ENCODE measurements around the gene RAPGEF4.

Gene RAPGEF4

GRCh38 chr2:172937884-172938712, 202.5 kb downstream of the RAPGEF4 start:
- no peak for DNase-seq (ENCODE audit: low read depth, low spot score)

- no peak for DNase-seq (ENCODE audit: low read depth, low spot score)
Measured at GRCh38 chr2:172938713-172939375, 203.2 kb downstream of the RAPGEF4 start.

GRCh38 chr2:172943539-172943938, 207.9 kb downstream of the RAPGEF4 start:
- DNase-seq (ENCODE audit: low read depth, low spot score): no peak

DNA sequence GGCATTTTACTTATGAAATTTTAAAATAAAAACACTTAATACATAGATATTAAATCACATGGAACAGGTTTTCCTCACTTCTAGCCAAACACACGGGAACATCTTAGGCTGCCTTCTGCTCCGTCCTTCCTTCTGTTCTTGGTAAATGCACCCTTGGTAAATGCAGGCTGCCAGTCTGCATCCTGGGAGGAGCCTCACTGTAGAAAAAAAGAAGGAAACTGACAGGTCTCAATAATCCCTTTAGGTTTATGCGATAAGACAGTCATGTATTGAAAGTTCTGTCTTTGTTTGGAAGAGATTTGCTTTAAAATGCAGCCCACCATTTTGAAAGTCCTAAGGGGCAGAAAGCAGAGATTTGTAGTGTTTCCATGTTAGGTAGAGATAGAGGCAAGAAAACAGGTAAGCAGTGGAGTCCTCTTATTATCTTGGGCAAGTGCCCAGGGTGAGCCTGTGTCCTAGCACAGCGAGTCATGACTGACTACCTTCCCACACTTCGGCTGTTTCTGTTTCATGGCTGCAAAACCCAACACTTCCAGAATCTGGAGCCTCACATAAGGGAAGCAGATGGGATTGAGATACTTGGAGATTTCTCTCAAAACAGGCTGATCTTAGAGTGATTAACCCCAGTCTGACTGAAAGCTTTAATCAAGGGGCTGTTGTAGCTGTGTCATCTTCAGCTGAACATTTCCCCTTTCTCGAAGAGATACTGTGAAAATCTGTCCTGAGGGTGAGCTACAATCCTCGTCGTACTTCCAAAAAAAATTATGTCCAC, 208.6 kb downstream of the RAPGEF4 start:
- no peak for DNase-seq (ENCODE audit: low read depth, low spot score)

DNA sequence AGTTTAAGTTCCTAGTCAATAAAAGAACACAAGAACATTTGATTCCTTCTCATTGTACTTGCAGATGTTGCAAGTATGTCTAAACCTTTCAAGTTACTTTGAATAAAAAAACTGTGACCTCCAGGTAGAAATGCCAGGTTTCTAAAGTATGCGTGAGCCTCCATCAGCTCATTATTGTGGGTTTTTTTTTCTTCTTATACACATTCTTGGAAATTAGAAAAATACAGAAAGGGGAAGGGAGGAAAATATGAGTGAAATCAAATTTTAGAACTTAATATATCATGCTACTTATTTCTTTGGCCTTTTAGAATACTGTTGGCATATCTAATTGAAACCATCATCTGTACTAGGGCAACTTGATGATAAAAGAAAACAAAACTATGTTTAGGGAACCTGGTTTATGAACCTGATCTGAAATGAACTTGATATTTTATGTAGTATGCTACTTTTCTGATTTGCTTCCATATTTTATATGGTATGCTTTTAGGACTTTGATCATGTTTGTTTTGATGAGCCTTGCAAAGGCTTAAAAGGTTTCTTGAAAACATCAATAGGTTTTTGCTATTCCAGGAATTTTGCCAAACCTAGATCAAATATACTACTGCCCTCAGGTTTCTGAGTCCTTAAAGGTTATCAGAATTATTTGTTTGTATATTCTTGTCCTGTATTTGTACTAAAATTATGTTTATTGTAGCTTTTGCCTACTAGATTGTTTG, 209.3 kb downstream of the RAPGEF4 start:
- DNase-seq (ENCODE audit: low read depth, low spot score): no peak

DNA sequence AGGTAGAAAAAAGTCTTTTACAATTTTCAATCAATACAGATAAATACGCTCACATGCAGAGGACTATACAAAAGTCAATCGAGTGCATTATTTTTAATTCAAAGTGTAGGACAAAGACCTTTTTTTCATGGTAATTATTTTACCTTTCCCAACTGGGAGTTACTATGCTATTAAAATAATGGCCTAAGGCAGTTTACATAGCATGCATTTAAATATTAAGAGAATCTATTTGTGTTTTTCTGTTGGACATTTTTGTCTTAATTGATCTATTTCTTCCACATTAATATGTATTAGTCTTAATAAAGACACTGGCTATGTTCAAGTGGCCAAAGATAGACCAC, 209.8 kb downstream of the RAPGEF4 start:
- no peak for DNase-seq (ENCODE audit: low read depth, low spot score)

DNA sequence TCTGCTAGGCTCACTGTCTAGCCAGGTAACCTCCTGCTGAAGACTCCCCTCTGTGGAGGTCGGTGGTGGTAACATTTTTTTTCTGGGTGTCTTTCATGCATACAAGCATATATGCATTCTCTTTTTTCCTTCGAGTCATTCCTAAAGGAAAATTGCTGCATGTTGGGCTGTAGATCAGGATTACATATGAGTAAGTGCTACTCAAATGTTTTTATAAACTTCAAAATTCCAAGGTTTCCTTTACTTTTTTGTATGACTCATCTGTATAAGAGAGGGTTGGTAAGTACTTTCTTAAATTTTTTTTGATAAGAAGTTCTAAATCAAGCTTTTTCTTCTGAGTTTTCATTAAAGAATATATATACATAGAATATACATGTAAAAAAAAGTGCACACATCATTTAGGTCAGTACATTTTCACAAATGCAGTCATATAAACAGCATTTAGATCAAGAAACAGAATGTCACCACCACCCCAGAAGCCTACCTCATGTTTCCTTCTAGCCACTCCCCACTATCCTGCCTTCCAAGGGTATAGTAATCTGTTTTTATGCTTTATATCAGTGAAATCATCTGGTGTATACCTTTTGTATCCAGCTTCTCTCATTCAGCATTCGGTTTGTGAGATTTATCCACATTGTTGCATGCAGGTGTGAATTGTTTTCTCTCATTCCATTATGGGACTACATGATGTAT, 212.0 kb downstream of the RAPGEF4 start:
- DNase-seq (ENCODE audit: low read depth, low spot score): no peak

- no peak for DNase-seq (ENCODE audit: low read depth, low spot score)
Measured at GRCh38 chr2:172949522-172949921, 213.9 kb downstream of the RAPGEF4 start.

- DNase-seq (ENCODE audit: low read depth, low spot score): no peak
Measured at GRCh38 chr2:172950565-172950964, 214.9 kb downstream of the RAPGEF4 start.

- no peak for DNase-seq (ENCODE audit: low read depth, low spot score)
Measured at GRCh38 chr2:172951554-172951953, 215.9 kb downstream of the RAPGEF4 start.

- no peak for DNase-seq (ENCODE audit: low read depth, low spot score)
Measured at GRCh38 chr2:172953411-172953810, 217.8 kb downstream of the RAPGEF4 start.

- no peak for DNase-seq (ENCODE audit: low read depth, low spot score)
Measured at GRCh38 chr2:172953970-172954852, 218.6 kb downstream of the RAPGEF4 start.

GRCh38 chr2:172955587-172955986, 219.9 kb downstream of the RAPGEF4 start:
- DNase-seq (ENCODE audit: low read depth, low spot score): no peak

DNA sequence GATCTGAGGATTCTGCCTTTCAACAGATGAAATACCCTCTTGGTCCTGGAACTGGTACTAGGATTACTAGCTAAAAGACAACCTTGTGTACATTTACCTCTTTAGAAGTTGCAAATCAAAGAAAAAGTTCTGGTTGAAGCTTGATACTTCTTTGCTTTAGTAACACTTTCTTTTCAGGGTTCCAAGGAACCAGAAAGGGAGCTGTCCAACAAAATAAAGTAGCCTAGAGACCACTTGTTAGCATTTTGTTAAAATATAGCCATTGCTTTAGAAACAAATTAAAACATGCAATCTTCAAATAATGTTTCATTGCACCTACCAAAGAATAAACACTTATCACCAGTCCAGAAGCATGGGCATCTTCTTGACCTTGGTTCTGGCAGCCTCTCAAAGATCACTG, 222.1 kb downstream of the RAPGEF4 start:
- no peak for DNase-seq (ENCODE audit: low read depth, low spot score)

DNA sequence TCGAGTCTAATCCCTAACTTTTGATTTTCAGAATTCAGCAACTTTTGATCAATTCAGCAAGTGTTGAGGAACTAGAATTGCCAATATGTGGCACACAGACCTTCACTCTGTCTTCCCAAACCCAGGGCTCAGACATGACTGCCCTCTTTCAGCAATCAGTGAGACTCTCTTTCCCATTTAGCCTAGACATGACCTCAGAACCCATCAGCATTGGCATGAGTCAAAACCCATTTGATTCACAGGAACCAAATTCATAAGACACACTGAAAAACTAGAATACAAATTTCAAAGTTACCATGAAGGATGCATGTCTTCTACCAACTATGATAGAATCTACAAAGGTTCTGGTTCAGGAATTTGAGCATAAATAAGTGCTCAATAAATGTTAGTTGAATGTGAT, 226.4 kb downstream of the RAPGEF4 start:
- DNase-seq (ENCODE audit: low read depth, low spot score): no peak

- DNase-seq (ENCODE audit: low read depth, low spot score): no peak
Measured at GRCh38 chr2:172962824-172963223, 227.2 kb downstream of the RAPGEF4 start.

DNA sequence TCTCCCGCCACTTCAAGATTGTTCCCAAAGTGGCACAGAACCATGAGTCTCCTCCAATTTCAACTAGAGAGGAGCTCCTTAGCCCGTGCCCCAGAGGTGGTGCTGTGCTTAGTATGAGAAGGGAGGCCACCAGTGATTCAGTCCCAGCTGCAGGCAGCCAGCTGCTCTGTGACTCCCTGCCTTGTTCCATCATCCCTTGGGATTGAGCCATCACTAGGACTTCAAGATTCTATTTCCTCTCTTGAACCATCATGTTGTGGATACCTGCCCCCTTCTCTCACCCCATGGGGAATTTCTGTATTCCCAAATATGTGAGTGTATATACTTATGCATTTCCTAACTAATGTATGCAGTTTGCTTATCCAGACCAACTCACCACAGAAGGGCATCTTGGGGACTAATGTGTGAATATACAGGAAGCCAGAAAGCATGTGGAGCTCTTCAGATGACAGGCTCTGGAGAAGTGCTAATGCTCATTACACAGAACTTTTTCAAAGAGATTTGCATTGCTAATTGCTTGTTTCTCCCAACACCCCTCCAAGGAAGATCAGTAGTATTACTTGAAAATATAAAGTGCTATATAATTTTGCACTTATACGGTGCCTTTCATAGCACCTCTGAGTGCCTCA, 229.0 kb downstream of the RAPGEF4 start:
- no peak for DNase-seq (ENCODE audit: low read depth, low spot score)

DNA sequence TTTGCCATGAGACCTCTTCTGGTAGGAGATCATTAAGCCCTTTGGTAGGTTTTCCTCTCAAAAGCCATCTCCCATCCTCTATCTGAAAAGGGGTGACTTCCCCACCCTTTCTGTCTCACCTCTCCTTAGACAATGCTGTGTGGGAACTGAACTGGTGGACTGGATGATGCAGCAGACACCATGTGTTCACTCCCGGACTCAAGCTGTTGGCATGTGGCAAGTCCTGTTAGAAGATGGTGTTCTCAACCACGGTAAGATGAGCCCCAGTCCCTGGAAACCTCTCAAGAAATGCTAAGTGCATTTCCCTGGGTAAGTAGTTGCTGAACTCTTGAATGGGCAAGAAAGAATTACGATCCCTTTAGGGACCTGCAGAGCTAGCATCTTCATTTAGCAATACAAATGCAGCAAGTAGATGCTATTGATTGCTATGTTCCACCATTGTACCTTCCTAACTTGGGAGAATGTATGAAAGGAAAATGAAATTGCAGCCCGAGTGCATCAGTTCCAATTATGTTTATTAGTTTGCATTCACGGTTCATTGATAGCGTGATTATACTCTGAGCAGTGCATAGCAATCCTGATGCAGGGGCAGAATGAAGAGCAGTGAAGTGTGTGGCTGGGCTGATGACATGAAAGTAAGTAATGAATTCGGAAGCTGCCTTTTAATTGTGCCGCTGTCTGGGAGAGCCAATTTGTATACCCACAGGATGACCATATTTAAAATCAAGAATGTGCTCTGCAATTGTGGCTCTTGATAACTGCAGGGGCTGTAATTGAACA, 230.0 kb downstream of the RAPGEF4 start:
- no peak for DNase-seq (ENCODE audit: low read depth, low spot score)
